GM12875 (cell line): ENCODE measurements around the gene SGTA.

Experiments
- H3K4me3 ChIP-seq: one replicate; pipeline ENCODE4 v1.5.1; 2011; ENCODE audit warnings: low read depth, low read length, control low read depth
- CTCF ChIP-seq: IDR thresholded peaks from 2 replicates; pipeline ENCODE4 v1.5.1; 2011; ENCODE audit warnings: low read depth, mild to moderate bottlenecking, control low read depth, inconsistent platforms, low read length, moderate library complexity, borderline replicate concordance; ENCODE audit not compliant: insufficient read depth

Gene SGTA

GRCh38 chr19:2727640-2727944 lies 55.5 kb downstream of the SGTA start:
- TF ChIP-seq CTCF, result no peak

GRCh38 chr19:2726904-2727639 lies 56.0 kb downstream of the SGTA start:
- no peak overlapping the region for H3K4me3 ChIP-seq
- TF ChIP-seq CTCF, result no peak

More at GRCh38 chr19:2727640-2727944, 55.5 kb downstream of the SGTA start:
- no peak overlapping the region for H3K4me3 ChIP-seq

- H3K4me3 ChIP-seq, result no peak overlapping the region
- TF ChIP-seq CTCF, result no peak
Observed at GRCh38 chr19:2726160-2726855, 56.8 kb downstream of the SGTA start.

GRCh38 chr19:2724148-2724557 lies 58.9 kb downstream of the SGTA start:
- H3K4me3 ChIP-seq, result no peak overlapping the region
- peak; percentile 37 for TF ChIP-seq CTCF

- H3K4me3 ChIP-seq, result no peak overlapping the region
- TF ChIP-seq CTCF, result no peak
Observed at GRCh38 chr19:2723747-2724146, 59.3 kb downstream of the SGTA start.

GRCh38 chr19:2723345-2723715 lies 59.7 kb downstream of the SGTA start:
- H3K4me3 ChIP-seq, result no peak overlapping the region
- TF ChIP-seq CTCF, result no peak
